HG03097 (cell line): ENCODE results near the gene BPIFA1.

Experiments used
- ATAC-seq: cut with Tn5 transposase; IDR thresholded peaks from one replicate; pipeline ENCODE4 v1.9.1; 2021; ENCODE audit not compliant: unreplicated experiment, low FRiP score

The BPIFA1 gene

DNA sequence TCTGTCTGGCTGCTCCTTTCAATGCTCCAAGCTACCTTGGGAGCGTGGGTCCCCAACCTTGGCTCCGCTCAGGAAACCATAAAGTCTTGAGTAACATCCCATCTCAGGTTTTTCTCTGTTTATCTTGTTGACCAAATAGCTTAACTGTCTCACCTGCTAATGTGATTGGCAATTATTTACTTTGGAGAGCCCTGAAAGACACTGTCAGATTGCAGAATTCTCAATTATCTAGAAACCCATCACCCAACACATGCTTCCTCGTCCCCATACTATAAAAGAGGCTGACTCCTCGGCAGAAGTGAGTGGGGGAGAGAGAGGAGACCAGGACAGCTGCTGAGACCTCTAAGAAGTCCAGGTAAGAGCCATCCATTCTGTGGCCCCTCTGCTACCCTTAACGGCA, at the start of gene BPIFA1:
BPIFA1 (plus strand) TSS at position 301 of the 400 bp plus-strand sequence. CDS start 1,716 bp downstream, outside the sequence.
- no peak for ATAC-seq

DNA sequence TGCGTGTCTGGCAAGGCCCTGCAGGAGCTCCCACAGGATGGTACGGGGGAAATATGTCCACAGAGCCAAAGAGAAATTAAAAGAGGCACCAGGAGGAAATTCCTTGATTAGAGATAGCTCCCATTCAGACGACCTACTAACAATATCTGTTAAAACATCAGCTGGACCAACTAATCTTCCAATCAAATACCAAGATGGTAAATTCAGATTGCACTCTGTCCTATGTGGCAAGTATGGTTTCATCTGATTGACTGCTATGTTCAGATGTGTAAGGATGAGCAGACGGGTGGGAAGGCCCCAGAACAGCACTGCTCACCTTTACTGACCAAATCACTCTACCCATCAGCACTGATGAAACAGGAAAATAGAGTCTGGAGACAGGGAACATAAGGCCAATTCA, 48.3 kb upstream of the BPIFA1 start:
- ATAC-seq = no peak

- ATAC-seq = no peak
Observed at GRCh38 chr20:33188421-33188820, 47.4 kb upstream of the BPIFA1 start.

DNA sequence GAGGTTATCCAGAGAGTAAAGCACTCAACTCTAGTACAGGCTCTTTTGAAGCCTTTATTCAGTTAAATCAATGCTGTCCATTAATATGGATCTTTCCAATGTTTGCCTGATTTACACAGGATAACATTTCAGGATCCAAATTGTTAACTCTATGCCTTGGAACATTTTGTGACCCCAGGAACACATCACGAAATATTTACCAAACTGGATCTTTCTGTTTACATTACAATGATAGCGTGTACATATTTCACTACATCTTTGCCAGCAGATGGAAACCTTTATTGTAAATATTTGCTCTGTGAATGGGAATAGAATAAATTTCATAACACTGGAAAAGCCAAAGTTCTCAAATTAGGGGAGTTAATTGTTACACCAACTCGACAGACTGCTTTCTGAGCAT, 44.3 kb upstream of the BPIFA1 start:
- ATAC-seq = no peak

DNA sequence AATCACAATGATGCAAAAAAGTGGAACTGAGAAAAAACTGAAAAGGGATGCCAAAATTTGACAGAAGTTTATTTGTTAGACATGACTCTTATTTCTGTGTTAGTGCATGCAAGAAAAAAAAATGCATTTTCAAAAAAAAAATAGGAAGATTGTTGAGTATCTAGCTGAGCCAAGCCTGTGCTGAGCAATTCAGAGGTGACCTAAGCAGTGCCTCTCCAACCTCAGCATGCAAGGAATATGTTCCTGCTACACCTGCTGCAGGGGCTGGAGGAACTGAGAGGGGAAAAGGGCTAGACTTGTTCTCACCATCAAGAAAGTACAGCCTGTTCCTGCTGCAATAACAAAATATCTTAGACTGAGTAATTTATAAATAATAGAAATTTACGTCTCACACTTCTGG, 43.8 kb upstream of the BPIFA1 start:
- ATAC-seq = no peak

- ATAC-seq = no peak
Observed at GRCh38 chr20:33192912-33193501, 42.8 kb upstream of the BPIFA1 start.

DNA sequence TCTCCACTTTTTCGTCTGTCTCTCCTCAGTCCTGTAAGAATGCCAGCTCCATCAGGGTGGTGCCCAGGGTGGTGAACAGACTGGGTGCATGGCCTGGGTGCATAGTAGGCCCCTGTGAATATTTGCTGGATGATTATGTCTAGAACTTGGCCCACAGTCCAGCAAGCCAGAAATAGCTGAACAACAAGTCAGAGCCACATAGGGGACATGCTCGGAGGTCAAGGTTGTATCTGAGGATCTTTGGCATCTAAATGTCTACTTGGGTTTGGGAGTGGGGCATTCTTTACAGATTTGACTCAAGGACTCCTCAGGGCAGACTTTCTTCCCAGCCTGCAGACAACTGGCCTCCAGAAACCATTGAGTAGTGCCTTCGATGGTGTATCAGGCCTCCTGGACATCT, 36.8 kb upstream of the BPIFA1 start:
- ATAC-seq = no peak

GRCh38 chr20:33202451-33202850, 33.3 kb upstream of the BPIFA1 start:
- ATAC-seq = no peak

GRCh38 chr20:33203444-33203843, 32.4 kb upstream of the BPIFA1 start:
- no peak for ATAC-seq

- no peak for ATAC-seq
Observed at GRCh38 chr20:33209789-33210188, 26.0 kb upstream of the BPIFA1 start.

GRCh38 chr20:33210371-33210770, 25.4 kb upstream of the BPIFA1 start:
- ATAC-seq = no peak

- no peak for ATAC-seq
Observed at GRCh38 chr20:33211817-33212424, 23.9 kb upstream of the BPIFA1 start.

- no peak for ATAC-seq
Observed at GRCh38 chr20:33217052-33217451, 18.7 kb upstream of the BPIFA1 start, which contains the start of gene BPIFA3. Gene BPIFA3, plus strand, starts transcription at chr20:33217352. Its CDS starts 185 bp downstream, at chr20:33217537.

DNA sequence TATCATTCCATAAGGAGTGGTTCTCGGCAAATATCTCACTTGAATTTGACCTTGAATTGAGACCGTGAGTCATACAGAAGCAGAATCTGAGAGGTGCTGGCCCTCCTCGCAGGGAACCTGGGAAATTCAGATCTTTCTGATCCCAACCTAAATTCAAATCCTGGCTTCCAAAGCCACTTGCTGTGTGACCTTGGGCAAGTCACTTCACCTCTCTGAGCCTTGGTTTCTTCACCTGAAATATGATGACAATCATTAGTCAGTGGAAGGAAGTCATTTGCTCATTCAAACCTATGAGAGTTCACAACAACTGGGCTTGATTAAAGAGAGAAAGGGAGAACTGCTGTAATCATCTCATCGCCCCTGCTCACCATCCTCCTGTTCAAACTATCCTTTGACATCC, 11.4 kb upstream of the BPIFA1 start:
- no peak for ATAC-seq

DNA sequence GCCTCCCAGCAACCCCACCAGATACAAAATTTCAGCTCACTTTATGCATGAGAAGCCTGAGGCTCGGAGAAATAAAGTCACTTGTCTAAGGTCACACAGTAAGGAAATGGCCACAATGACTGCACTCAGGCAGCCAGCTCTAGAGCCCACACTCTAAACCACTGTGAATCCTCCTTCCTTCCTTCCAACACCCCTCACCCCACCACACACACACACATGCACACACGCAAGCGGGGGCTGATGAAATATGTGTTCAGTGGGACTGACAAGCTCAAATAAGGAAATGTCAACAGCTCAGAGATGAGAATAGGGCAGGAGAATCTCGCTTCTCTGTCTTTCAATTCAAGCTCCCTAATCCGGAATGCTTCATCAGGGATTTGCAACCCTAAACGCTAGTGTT, 6.0 kb upstream of the BPIFA1 start:
- ATAC-seq = no peak

DNA sequence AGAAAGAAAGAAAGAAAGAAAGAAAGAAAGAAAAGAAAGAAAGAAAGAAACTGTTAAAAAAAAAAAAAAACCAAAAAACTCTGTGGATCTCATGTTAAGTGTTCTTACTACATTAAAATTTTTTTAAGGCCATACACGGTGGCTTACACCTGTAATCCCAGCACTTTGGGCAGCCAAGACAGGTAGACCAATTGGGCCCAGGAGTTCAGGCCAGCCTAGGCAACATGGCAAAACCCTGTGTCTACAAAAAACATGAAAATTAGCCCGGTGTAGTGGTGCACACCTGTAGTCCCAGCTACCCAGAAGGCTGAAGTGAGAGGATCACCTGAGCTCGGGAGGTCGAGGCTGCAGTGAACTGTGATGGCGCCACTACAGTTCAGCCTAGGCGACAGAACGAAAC, 4.6 kb upstream of the BPIFA1 start:
- ATAC-seq = no peak

- ATAC-seq = no peak
Observed at GRCh38 chr20:33232486-33233072, 3.2 kb upstream of the BPIFA1 start.

GRCh38 chr20:33233129-33233774, 2.5 kb upstream of the BPIFA1 start:
- ATAC-seq = no peak

- ATAC-seq = no peak
Observed at GRCh38 chr20:33234050-33234449, 1.7 kb upstream of the BPIFA1 start.

DNA sequence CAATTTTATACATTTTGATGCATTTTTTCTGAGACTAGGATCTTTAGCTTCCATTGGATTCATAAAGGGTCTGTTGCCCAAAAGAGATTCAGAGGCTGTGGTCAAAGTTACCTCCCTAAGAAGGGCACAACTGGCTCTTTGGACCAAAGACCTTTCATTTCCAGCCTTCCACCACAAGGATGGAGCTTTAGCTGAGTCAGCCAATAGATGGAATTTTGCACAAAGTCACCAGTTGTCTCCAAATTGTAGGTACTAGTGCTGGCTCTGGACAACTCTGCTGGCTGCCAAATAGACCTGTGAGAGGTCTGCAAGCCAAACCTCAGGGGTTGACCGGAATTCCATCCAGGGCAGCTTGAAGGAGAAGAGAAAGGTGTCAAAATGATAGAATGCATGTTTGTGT, 555 bp downstream of the BPIFA1 start:
- ATAC-seq = no peak

GRCh38 chr20:33237989-33238388, 2.2 kb downstream of the BPIFA1 start:
- no peak for ATAC-seq

DNA sequence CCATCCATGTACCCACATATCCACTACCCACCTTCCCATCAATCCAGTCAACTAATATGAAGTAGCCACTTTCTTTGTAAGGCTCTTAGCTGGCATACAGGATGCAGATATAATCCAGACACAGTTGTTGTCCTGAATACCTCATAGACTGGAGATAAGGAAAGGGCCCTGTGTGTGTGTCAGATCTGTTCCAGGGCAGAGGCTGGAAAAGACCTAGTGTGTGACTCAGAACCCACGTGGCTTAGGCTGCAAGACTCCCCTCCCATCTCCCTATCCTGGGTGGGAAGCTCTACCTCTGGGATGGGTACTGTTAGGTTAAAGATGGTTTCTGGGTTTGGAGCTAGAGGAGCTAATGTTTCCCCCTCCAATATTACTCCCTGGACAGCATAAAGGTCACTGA, 3.6 kb downstream of the BPIFA1 start:
- ATAC-seq = no peak
